Esophagus muscularis mucosa (tissue), 4 donors: ENCODE results near the gene KLK11. TPM values are rescaled to one million over a fixed set of nuclear protein-coding genes. Genes with fewer than 3 reads are reported as not detected.

Source experiments
- DNase-seq: peaks from one replicate; pipeline ENCODE4 v3.0.0-alpha.2; 2017; ENCODE audit errors: extremely low spot score
- H3K27ac ChIP-seq, 4 donors: fragments of 200-600 bp; sonication (generic); replicated peaks in 1 of 4; 1 replicate in 3 of 4; 2 replicates in 1 of 4; pipeline ENCODE4 v1.5.1; 2016 to 2019; ENCODE audit warnings: mild to moderate bottlenecking in 1 of 4
- H3K27me3 ChIP-seq, 4 donors: fragments of 200-600 bp; sonication (generic); one replicate each; pipeline versions ENCODE4 v1.5.1 to v1.6.0; 2016 to 2019
- H3K36me3 ChIP-seq, 4 donors: fragments of 200-600 bp; sonication (generic); one replicate each; pipeline ENCODE4 v1.5.1; 2016 to 2019
- H3K4me1 ChIP-seq, 4 donors: fragments of 200-600 bp; sonication (generic); one replicate each; pipeline ENCODE4 v1.5.1; 2016 to 2019
- H3K4me3 ChIP-seq, 4 donors: fragments of 200-600 bp; sonication (generic); 1 replicate in 2 of 4; 2 replicates in 2 of 4; pipeline ENCODE4 v1.5.1; 2016 to 2019; ENCODE audit warnings: mild to moderate bottlenecking in 4 of 4, moderate library complexity in 1 of 4
- H3K9me3 ChIP-seq, 4 donors: fragments of 200-600 bp; sonication (generic); 1 replicate in 3 of 4; 2 replicates in 1 of 4; pipeline ENCODE4 v1.5.1; 2016 to 2019
- CTCF ChIP-seq, 3 experiments: fragments of 200-600 bp in 2 of 3; fragments of 450-650 bp in 1 of 3; sonication (generic) in 2 of 3; IDR thresholded peaks; one replicate each; pipeline ENCODE4 v1.5.1; 2017 to 2019; ENCODE audit warnings: antibody characterized with exemption in 3 of 3, mild to moderate bottlenecking in 2 of 3, moderate library complexity in 1 of 3
- EP300 ChIP-seq: sonication (generic); formaldehyde crosslinking; IDR thresholded peaks from one replicate; pipeline ENCODE4 v1.6.1; 2017; ENCODE audit warnings: antibody characterized with exemption
- POLR2A ChIP-seq: fragments of 450-650 bp; IDR thresholded peaks from one replicate; pipeline ENCODE4 v1.6.1; 2017; ENCODE audit warnings: antibody characterized with exemption, moderate library complexity, mild to moderate bottlenecking, low read depth
- POLR2AphosphoS5 ChIP-seq, 2 donors: sonication (generic); formaldehyde crosslinking; IDR thresholded peaks; one replicate each; pipeline ENCODE4 v1.6.1; 2017; ENCODE audit warnings: antibody characterized with exemption in 2 of 2
- WGBS: methylation state at CpG from one replicate; pipeline ENCODE4 v1.1.5; 2018; 5-methylcytosine and 5-hydroxymethylcytosine counted together
- intact Hi-C: fragments of 100-400 bp; cut with DNase I; formaldehyde crosslinking; loops from one replicate; pipeline ENCODE4 v1.15.1; 2023
- total RNA-seq, 4 donors: library from RNA; depleted of rRNA; stranded (reverse); fragments of >200 nt; gene quantifications; one replicate each; pipeline versions ENCODE4 v1.1.0 to v1.2.1, GENCODE V29; 2016

The KLK11 gene
- total RNA-seq, 4 donors from 2014 or later: not detected

GRCh38 chr19:51005248-51005647, 21.2 kb downstream of the KLK11 start:
- no peaks in the 10 kb centered on the region for H3K4me1 ChIP-seq
- no peak overlapping the region for H3K4me3 ChIP-seq
- peaks cover 0 to 85% (median 13%) of the 10 kb centered on the region in 4 donors for H3K27me3 ChIP-seq
- 93% methylated on average over 1 of the region's 1 CpG for WGBS
- no peak for TF ChIP-seq EP300
- TF ChIP-seq CTCF (IDR thresholded peaks at IDR 0.05): no peak
- TF ChIP-seq POLR2AphosphoS5 (IDR thresholded peaks at IDR 0.05): no peak
- no peak for TF ChIP-seq POLR2A
- H3K36me3 ChIP-seq: no peaks in the 10 kb centered on the region
- H3K27ac ChIP-seq: no peak overlapping the region
- intact Hi-C loops: no loop called here
- H3K9me3 ChIP-seq: no peaks in the 10 kb centered on the region
- no peak for DNase-seq

GRCh38 chr19:51003316-51003715, 23.1 kb downstream of the KLK11 start:
- DNase-seq: no peak
- Histone ChIP-seq H3K27ac (no peak overlapping the region), H3K4me1 (no peaks in the 10 kb centered on the region), H3K9me3 (no peaks in the 10 kb centered on the region), H3K36me3 (no peaks in the 10 kb centered on the region), H3K4me3 (no peak overlapping the region), H3K27me3 (peaks cover 0 to 82% (median 15%) of the 10 kb centered on the region in 4 donors)
- 78% methylated on average over 6 of the region's 7 CpGs for WGBS
- intact Hi-C loops: no loop called here
- TF ChIP-seq EP300: no peak
- no peak for TF ChIP-seq POLR2AphosphoS5 (IDR thresholded peaks at IDR 0.05)
- no peak for TF ChIP-seq CTCF (IDR thresholded peaks at IDR 0.05)
- no peak for TF ChIP-seq POLR2A

- no peak for DNase-seq
- TF ChIP-seq POLR2A: no peak
- TF ChIP-seq EP300: no peak
- no peak for TF ChIP-seq POLR2AphosphoS5 (IDR thresholded peaks at IDR 0.05)
- no peak for TF ChIP-seq CTCF (IDR thresholded peaks at IDR 0.05)
- H3K36me3 ChIP-seq: no peaks in the 10 kb centered on the region
- H3K9me3 ChIP-seq: no peaks in the 10 kb centered on the region
- H3K27me3 ChIP-seq: peaks cover 0 to 88% (median 15%) of the 10 kb centered on the region in 4 donors
- WGBS: 50% methylated on average over 39 of the region's 42 CpGs
- H3K4me1 ChIP-seq: no peaks in the 10 kb centered on the region
- intact Hi-C loops: no loop called here
- no peak overlapping the region for H3K4me3 ChIP-seq
- H3K27ac ChIP-seq: no peak overlapping the region
Observed at GRCh38 chr19:51002542-51003311, 23.7 kb downstream of the KLK11 start.

- 28% methylated on average over 12 of the region's 12 CpGs for WGBS
- Histone ChIP-seq H3K36me3 (no peaks in the 10 kb centered on the region), H3K27me3 (peaks cover 0 to 91% (median 15%) of the 10 kb centered on the region in 4 donors), H3K4me1 (no peaks in the 10 kb centered on the region), H3K4me3 (no peak overlapping the region), H3K9me3 (no peaks in the 10 kb centered on the region), H3K27ac (no peak overlapping the region)
- intact Hi-C loops: no loop called here
- DNase-seq: no peak
- no peak for TF ChIP-seq POLR2A
- no peak for TF ChIP-seq POLR2AphosphoS5 (IDR thresholded peaks at IDR 0.05)
- TF ChIP-seq EP300: no peak
- TF ChIP-seq CTCF (IDR thresholded peaks at IDR 0.05): no peak
Observed at GRCh38 chr19:51002089-51002532, 24.3 kb downstream of the KLK11 start.
